HCEC 1CT (cell line): ENCODE data around the gene RTCB.
A peak's percentile ranks its signal among the peaks of the same experiment; 100 is the strongest.

Experiments
- DNase-seq: peaks from one replicate; pipeline ENCODE4 v3.0.0-alpha.2; 2017

RTCB gene

DNA sequence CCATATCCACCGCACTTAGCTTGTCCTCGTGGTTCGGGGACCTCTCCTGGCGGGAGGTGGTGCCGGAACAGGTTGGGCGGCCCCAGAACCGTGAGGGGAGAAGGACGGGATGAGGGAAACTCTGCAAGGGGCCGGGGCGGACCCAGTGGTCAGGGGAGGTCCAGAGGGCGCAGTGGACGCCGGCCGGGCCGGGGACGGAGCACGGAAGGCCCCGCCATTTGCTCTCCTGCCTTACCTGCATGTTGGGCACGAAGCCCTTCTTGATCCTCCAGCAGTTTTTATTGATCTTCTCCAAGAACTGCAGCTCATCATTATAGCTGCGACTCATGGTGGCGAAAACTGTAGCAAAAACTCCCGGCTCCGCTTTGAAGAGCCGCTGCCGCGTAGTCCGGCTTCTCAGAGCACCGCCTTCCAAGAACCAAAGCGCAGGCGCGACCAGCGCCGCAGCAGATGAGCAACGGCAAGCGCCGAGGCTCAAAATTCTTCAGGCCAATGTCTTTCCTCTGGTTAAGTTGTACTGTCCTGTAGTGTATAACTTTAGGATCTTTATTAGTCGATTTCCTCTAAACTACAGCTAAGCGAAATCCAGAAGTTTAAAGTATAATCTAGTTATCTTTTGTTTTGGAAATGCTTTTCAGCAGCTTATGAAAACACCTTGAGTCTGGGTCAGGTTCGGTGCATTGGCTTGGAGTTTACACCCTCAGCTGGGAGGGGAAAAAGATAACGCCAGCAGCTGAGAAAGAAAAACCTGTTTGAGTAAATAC, at the start of gene RTCB:
Gene RTCB, minus strand, starts transcription at position 419 of the 764 bp plus-strand sequence. Its CDS starts 91 bp downstream, at position 328.
- DNase-seq: peak; percentile 88

DNA sequence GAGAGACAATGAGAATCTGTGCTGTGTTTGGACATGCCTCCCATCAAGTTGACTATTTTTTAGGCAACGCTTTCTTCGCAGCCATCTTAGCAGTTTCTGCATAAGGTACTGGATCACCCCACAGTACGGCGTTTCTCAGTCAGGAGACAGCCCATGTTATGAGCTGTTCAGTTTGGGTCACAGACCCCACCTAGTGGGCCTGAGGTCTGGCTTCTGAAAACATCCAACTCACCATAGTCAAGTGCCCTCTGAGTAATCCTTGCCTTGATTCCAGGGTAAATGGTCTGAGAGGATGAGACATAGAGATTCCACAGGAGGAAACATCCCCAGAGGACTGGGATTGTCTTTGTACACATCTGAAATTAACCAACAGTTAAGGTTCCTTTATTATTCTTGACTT, 45.0 kb upstream of the RTCB start:
- DNase-seq: no peak

DNA sequence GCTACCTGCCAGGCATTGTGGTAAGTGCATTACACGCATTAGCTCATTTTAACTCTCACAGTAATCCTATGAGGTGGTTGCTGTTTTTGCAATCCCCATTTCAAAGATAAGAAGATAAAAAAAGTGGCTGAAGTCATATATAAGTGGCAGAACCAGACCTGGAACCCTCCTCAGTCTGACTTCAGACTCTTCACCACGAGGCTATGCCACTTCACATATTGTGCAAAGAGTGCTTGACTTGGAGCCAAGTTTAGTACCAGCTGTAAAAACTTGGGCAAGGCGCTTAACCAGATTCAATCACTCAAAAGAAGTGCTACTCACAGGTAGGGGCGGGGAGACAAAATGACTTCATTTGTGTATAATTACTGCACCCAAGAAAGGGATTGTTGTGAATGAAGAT, 36.9 kb upstream of the RTCB start:
- no peak for DNase-seq

DNA sequence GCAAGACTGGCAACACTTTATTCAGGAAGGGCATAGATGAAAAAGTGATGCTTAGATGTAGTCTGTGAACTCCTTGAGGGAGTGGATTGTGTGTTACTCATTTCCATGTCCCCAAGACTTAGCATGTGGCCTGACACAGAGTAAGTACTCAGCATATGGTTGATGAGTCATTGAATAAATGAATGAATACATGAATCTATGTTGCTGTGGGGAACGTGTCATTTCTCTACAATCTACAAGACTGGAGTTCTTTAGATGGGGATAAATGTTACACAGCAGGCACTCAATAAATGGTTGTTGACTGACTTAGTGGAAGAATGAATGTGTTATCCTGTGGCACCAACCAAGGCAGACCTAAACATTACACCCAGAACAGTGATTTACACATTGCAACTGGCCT, 34.3 kb upstream of the RTCB start:
- peak; percentile 26 for DNase-seq

DNA sequence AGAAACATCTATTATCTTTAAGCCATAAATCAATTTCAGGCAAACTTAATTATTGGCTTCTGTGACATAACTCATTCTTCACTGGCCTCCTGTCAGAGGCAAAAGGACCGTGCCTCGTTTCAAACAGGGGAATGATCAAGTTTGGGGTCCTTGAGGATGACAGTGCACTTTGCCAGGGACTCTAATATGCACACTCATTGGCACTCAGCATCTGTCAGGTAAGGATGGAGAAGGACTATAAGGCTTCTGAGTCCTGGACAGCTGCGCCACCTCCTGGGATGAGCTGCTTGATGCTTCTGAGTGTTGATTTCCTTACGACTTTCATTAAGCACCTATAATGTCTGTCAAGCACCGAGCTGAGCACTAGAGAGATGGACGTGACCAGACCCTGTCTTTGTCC, 32.0 kb upstream of the RTCB start:
- DNase-seq: peak; percentile 2

DNA sequence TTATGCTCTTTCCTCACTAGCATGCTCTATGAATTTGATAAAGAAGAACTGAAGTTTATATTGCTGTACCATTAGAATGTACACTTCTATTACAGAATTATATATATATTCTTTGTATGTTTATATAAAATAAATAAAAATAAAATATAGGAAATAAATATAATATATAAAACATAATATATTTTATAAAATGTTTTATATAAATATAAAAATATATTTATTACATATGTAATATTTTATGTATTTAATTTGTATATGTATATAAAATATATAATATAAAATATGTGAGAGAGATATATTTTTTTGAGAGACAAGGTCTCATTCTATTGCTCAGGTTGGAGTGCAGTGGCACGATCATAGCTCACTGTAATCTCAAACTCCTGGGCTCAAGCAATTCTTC, 18.3 kb upstream of the RTCB start:
- no peak for DNase-seq

DNA sequence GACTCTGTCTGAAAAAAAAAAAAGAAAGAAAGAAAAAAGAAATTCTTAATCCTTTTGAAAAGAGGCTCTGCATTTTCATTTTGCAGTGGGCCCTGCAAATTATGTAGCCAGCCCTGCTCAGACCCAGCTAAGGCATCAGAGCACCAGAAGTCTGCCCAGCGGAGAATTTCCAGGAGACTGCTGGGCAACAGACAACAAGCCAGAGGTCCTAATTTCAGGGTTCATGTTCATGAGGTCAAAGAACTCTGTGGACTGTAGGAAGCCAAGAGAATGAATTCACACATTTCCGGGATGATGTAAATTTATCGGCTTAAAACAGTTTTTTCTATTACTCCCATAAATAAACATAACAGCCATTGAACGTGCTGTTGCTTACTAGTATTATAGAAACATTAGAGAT, 14.8 kb upstream of the RTCB start:
- no peak for DNase-seq

DNA sequence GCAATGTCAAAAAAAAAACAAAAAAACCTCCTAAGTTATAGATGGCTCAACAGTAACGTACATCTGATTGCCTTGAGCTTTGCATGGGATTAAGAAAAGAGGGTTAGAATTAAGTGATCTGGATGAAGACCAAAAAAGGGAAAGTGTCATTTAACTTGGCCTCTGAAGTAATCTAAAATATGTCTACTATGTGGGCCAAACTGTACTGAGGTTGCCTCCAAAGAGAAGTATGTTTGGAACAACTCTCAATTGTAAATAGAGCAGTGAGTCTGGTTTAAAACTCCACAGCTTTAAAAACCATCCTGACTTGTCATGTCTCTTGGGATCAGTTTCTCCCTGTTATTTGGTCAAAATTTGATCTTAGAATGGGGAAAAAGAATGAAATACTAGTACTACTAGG, 11.6 kb upstream of the RTCB start:
- DNase-seq: no peak

GRCh38 chr22:32422062-32422461, 10.0 kb upstream of the RTCB start:
- DNase-seq: no peak

DNA sequence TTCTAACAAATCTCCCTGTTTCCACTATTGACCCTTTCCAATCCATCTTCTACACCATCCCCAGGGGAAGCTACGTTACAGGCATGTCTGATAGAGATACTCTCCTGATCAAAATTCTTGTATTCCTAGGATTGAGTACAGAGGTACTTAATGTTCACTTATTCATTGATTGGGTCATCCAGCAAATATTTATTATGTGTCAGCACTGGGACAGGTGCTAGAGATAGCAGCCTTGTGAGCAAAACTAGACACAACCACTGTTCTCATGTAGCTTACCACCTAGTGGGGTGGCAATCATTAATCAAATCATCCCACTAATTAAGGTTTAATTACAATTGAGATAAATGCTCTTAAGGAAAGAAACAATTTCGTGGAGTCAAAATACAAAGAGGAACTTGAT, 9.4 kb upstream of the RTCB start:
- DNase-seq: no peak

- DNase-seq: no peak
Observed at GRCh38 chr22:32417906-32418305, 5.9 kb upstream of the RTCB start.

- no peak for DNase-seq
Observed at GRCh38 chr22:32416556-32417085, 4.6 kb upstream of the RTCB start.

DNA sequence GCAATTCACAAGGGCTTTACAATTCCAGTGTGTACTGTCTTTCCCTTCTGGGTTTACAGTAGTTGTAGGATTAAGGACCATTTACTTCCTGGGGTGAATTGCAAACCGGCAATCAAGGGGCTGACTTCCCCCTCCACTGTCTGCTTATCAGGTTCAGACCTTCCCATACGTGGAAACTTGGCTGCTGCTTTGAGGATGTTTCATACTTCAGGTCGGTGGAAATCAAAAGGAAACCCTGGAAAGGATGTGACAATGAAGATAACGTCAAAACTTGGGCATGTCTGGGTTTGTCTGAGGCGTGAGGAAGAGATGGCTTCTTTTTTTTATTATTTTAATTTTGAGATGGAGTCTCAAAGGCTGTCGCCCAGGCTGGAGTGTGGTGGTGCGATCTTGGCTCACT, 2.1 kb upstream of the RTCB start:
- no peak for DNase-seq

- peak; percentile 24 for DNase-seq
Observed at GRCh38 chr22:32413719-32414118, 1.7 kb upstream of the RTCB start.

DNA sequence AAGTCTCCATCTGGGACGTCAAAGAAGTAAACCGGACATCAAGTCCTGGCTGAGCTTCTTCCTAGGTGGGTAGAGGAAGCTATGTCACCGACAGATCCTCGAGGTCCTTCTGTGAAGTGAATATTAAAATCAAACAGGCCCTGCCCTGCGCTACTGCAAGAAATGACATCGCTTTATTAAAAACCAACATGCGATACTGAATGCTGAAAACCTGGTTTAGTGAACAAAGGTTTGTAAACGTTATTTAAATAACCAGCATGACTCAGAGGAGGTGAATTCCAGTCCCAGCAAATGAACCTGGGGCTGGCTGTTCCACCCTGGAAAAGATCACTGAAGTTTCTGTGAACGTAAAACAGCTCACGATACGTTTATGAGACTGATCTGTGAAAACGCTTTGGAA, 645 bp downstream of the RTCB start:
- peak; percentile 18 for DNase-seq

- no peak for DNase-seq
Observed at GRCh38 chr22:32410459-32410858, 1.6 kb downstream of the RTCB start.

DNA sequence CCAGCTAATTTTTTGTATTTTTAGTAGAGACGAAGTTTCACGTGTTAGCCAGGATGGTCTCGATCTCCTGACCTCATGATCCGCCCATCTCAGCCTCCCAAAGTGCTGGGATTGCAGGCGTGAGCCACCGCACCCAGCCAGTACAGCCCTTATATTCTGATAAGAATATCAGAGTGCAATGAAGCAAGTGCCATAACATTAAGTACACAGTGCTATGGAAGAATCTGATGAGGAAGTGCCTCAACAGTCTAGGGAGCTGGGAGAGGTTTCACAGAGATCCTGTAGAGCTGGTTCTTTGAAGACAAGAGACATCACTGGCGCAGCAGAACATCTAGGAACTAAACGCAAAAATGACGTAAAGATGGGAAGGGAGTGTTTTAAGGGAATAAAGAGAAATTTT, 2.1 kb downstream of the RTCB start:
- no peak for DNase-seq

- no peak for DNase-seq
Observed at GRCh38 chr22:32407936-32408335, 4.1 kb downstream of the RTCB start.

- DNase-seq: no peak
Observed at GRCh38 chr22:32407312-32407711, 4.7 kb downstream of the RTCB start.

DNA sequence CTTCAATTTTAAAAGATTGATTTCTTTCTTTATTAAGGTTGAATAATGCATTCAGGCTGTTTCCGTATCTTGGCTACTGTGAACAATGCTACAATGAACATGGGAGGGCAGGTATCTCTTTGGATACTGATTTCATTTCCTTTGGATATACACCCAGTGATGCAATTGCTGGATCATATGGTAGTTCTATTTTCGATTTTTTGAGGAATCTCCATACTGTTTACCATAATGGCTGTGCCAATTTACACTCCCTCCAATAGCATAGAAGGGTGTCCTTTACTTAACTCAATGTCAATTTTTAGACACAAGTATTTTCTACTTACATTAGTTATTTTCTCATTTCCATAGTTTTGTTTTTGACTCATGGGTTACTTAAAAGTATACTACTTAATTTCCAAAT, 8.0 kb downstream of the RTCB start:
- DNase-seq: no peak

- no peak for DNase-seq
Observed at GRCh38 chr22:32401486-32401885, 10.6 kb downstream of the RTCB start.

DNA sequence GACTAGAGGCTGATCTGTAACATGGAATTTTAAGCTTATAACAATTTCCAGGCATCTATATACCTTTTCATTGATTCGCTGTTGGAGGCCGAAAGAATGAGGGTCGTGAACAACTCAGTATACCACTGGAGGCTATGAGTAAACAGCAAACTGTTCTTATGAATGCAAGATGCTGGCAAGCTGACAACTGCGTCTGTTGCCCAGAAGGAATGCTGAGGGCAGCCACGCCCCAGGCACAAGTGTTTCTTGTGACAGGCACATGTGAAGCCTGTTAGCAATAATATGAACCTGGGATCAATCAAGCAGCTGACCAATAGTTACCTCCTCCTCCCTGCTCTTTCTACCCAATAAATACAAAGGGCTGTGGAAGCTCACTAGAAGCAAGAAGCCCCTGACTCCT, 15.3 kb downstream of the RTCB start:
- no peak for DNase-seq

DNA sequence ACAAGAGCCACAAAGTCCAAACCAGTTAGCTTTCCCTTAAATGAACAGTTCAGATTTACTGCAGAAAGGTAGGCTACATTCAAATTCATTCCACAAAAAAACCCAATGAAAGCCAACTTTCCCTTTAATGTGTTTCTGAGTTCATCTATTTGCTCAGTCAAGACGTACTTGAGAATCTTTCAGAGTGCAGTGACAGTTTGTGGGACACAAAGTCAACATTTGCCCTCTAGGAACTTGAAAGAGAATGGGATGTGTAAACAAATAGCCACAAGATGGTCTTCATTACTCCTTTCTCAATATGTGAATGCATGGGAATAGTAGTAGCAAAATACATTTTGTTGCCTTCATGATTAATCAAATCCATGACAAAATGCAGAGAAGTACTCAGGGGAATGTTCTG, 15.8 kb downstream of the RTCB start:
- no peak for DNase-seq

GRCh38 chr22:32395107-32395506, 16.9 kb downstream of the RTCB start:
- DNase-seq: no peak

DNA sequence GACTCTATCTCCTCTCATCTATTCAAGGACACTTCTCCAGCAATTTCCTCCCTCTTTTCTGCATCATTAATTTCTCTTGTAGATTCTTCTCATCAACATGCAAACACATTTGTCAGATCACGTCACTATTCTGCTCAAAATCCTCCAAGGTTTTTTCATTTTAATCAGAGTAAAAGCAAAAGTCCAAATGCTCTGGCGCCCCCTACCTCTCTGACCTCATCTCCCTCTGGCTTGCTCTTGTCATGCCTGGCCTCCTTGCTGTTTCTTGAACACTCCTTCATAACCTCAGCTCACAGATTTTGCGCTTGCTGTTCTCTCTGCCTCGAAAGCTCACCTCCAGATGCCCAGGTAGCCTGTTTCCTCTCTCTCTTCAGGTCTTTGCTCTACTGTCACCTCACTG, 22.4 kb downstream of the RTCB start:
- peak; percentile 12 for DNase-seq
